ENCODE measurements around the gene RASEF. TPM values are rescaled to one million over a fixed set of nuclear protein-coding genes. Genes with fewer than 3 reads are reported as not detected.

The RASEF gene
- total and polyA plus RNA-seq, 10 of the 15 experiments (the other 5 are each of a cell fraction or from before 2014, with no cell fraction given), result under 0.01 to 0.04 (median 0.01) TPM; not detected in 7

GRCh38 chr9:83011611-83012010 is 51.3 kb downstream of the RASEF start:
- ChIA-PET SMC1A (ENCODE audit: uncharacterized antibody, unreplicated experiment) (no interaction called here), RAD21 (ENCODE audit: unreplicated experiment) (no interaction called here), CTCF (no interaction called here), POLR2A (no interaction called here)
- no TSS peak for BruUV-seq (replicated peaks)
- H3K4me2 ChIP-seq (ENCODE audit: control insufficient read depth, insufficient read depth), result no peak overlapping the region
- in situ Hi-C loops (cut with MboI), result no loop called here
- H3K9ac ChIP-seq (ENCODE audit: control insufficient read depth, insufficient read depth, low read length), result no peak overlapping the region
- H3K4me3 ChIP-seq, result no peak overlapping the region
- no peaks in the 10 kb centered on the region for H3K9me3 ChIP-seq (replicated peaks; ENCODE audit: control insufficient read depth, insufficient read depth, low read length)
- no peak overlapping the region for H3K27ac ChIP-seq (ENCODE audit: control insufficient read depth, insufficient read depth)
- DNase-seq (ENCODE audit: low read depth, low spot score), result no peak
- H3K27me3 ChIP-seq (replicated peaks in 1 of 2; ENCODE audit: control insufficient read depth in 2 of 2, insufficient read depth in 2 of 2, low read length in 1 of 2), result no peaks in the 10 kb centered on the region
- TF ChIP-seq HCFC1 (IDR thresholded peaks at IDR 0.05; ENCODE audit: low read length), result no peak
- no peak for TF ChIP-seq USF1 (IDR thresholded peaks at IDR 0.05; ENCODE audit: borderline replicate concordance, extremely low read length, insufficient read depth, low read depth, low read length)
- no peak for TF ChIP-seq MXI1 (IDR thresholded peaks at IDR 0.05; ENCODE audit: low read depth, low read length)
- no peak for TF ChIP-seq TCF3 (IDR thresholded peaks at IDR 0.05; ENCODE audit: borderline replicate concordance, insufficient read depth, low read depth, low read length)
- TF ChIP-seq ZBTB33 (IDR thresholded peaks at IDR 0.05), result no peak
- TF ChIP-seq POLR2AphosphoS2 (IDR thresholded peaks at IDR 0.05; ENCODE audit: low read depth, low read length), result no peak
- no peak for TF ChIP-seq FOXM1 (IDR thresholded peaks at IDR 0.05; ENCODE audit: low read depth, low read length)
- no peak for TF ChIP-seq KLF5 (IDR thresholded peaks at IDR 0.05; ENCODE audit: partially characterized antibody)
- no peak for TF ChIP-seq EZH2 (IDR thresholded peaks at IDR 0.05; ENCODE audit: borderline replicate concordance, control insufficient read depth, low read depth, low read length)
- TF ChIP-seq ATF3 (IDR thresholded peaks at IDR 0.05; ENCODE audit: borderline replicate concordance, extremely low read depth, low read depth, low read length), result no peak
- TF ChIP-seq BCL3 (IDR thresholded peaks at IDR 0.05; ENCODE audit: borderline replicate concordance, insufficient read depth, low read depth, low read length, poor library complexity, severe bottlenecking), result no peak
- no peak for TF ChIP-seq TBL1XR1 (IDR thresholded peaks at IDR 0.05; ENCODE audit: low read depth, low read length)
- TF ChIP-seq MEF2A (IDR thresholded peaks at IDR 0.05; ENCODE audit: insufficient read depth, low read depth, low read length), result no peak
- TF ChIP-seq ZNF687 (IDR thresholded peaks at IDR 0.05), result no peak
- TF ChIP-seq NR2C2 (IDR thresholded peaks at IDR 0.05; ENCODE audit: borderline replicate concordance, control insufficient read depth, insufficient read length, low read depth), result no peak
- no peak for TF ChIP-seq NR2F1 (conservative IDR thresholded peaks at IDR 0.05)
- no peaks in the 10 kb centered on the region for H3K36me3 ChIP-seq (ENCODE audit: control insufficient read depth in 2 of 2, insufficient read depth in 2 of 2, low read length in 1 of 2)
- ATAC-seq, result no peak
- no peaks in the 10 kb centered on the region for H4K20me1 ChIP-seq (ENCODE audit: control insufficient read depth, insufficient read depth)
- H3K79me2 ChIP-seq (ENCODE audit: control insufficient read depth, insufficient read depth, low read length), result no peaks in the 10 kb centered on the region
- intact Hi-C loops (cut with micrococcal nuclease; ENCODE audit: unreplicated experiment), result no loop called here
- H2AFZ ChIP-seq (ENCODE audit: control insufficient read depth, low read depth, low read length), result no peak overlapping the region
- no peak for FAIRE-seq
- H3K4me1 ChIP-seq (ENCODE audit: control insufficient read depth, insufficient read depth, low read length), result no peaks in the 10 kb centered on the region
